Measurements from ENCODE around the gene KCNJ15.

Gene KCNJ15

DNA sequence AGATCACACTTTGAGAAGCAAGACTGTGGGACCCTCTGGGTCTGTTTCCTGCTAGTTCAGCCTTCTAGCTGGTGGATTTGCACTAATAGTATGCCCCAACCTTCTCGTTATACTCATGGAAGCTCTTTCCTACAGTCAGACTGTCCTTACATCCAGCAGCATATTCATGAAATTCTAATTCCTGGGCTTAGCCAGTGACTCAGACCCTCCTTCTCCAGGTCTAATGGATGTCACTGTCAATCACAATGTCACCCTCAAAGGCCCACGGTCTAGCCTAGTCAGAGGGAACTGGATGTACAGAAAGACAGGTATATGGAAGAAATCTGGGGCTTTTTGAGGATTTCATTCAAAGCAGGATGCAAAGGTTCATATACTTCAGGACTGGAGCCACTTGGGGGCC is 72.4 kb downstream of the KCNJ15 start:
- Histone ChIP-seq H3K79me1 (ENCODE audit: low read depth, low read length) (no peaks in the 10 kb centered on the region), H2BK120ac (ENCODE audit: low read depth, low read length) (no peak overlapping the region), H3K9me3 (replicated peaks in 1 of 2; ENCODE audit: control insufficient read depth in 2 of 2, insufficient read depth in 1 of 2, low read depth in 1 of 2, low read length in 2 of 2) (no peaks in the 10 kb centered on the region), H2BK12ac (ENCODE audit: low read length) (no peak overlapping the region), H2AFZ (ENCODE audit: low read length) (no peak overlapping the region), H4K8ac (ENCODE audit: low read depth, low read length) (no peak overlapping the region), H3K23ac (ENCODE audit: low read depth, low read length, poor library complexity) (no peak overlapping the region), H3K36me3 (replicated peaks in 1 of 2; ENCODE audit: control insufficient read depth in 2 of 2, insufficient read depth in 2 of 2, low read length in 2 of 2) (no peaks in the 10 kb centered on the region), H2BK15ac (ENCODE audit: low read length) (no peak overlapping the region), H3K4ac (ENCODE audit: low read length) (no peak overlapping the region), H2AK5ac (ENCODE audit: low read depth, low read length) (no peak overlapping the region), H3K27me3 (ENCODE audit: control insufficient read depth in 3 of 3, insufficient read depth in 3 of 3, low read depth in 1 of 3, low read length in 3 of 3) (no peaks in the 10 kb centered on the region), H3K4me1 (ENCODE audit: control insufficient read depth in 2 of 2, insufficient read depth in 1 of 2, low read depth in 1 of 2, low read length in 2 of 2) (peaks cover 0 to 3% of the 10 kb centered on the region in 2 donors), H3K4me3 (ENCODE audit: low read length in 2 of 2) (no peak overlapping the region), H4K91ac (ENCODE audit: low read depth, low read length, poor library complexity) (no peak overlapping the region), H2BK5ac (ENCODE audit: low read length) (no peak overlapping the region), H3K18ac (ENCODE audit: low read length) (no peak overlapping the region), H3K9ac (ENCODE audit: low read depth, low read length, poor library complexity) (no peak overlapping the region), H3K4me2 (ENCODE audit: insufficient read depth, low read length, poor library complexity, severe bottlenecking) (no peak overlapping the region), H3K27ac (replicated peaks; ENCODE audit: low read length) (no peak overlapping the region), H3K14ac (ENCODE audit: low read length) (no peak overlapping the region)
- DNase-seq (ENCODE audit: low spot score), result no peak
- WGBS, 2 donors (ENCODE audit: extremely low coverage in 2 of 2, insufficient read length in 2 of 2, insufficient replicate concordance in 1 of 2), result no CpG with 5 or more reads among the region's 2 CpGs

DNA sequence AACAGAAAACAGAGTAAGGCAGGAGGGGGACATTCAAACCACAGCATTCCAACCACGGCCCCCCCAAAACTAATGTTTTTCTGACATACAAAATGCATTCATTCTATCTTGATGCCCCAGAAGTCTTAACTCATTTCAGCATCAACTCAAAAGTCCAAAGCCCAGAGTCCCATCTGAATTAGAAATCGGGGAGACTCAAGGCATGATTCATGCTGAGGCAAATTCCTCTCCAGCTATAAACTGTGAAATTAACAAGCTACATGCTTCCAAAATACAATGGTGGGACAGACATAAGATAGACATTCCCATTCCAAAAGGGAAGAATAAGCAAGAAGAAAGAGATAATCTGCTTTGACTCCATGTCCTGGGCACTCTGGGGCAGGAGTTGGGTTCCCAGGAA is 73.9 kb downstream of the KCNJ15 start:
- no peak overlapping the region for H2AFZ ChIP-seq (ENCODE audit: low read length)
- H3K27me3 ChIP-seq (ENCODE audit: control insufficient read depth in 3 of 3, insufficient read depth in 3 of 3, low read depth in 1 of 3, low read length in 3 of 3), result no peaks in the 10 kb centered on the region
- no peak overlapping the region for H3K27ac ChIP-seq (replicated peaks; ENCODE audit: low read length)
- no peak overlapping the region for H4K8ac ChIP-seq (ENCODE audit: low read depth, low read length)
- H4K91ac ChIP-seq (ENCODE audit: low read depth, low read length, poor library complexity), result no peak overlapping the region
- no peak overlapping the region for H2AK5ac ChIP-seq (ENCODE audit: low read depth, low read length)
- no peak overlapping the region for H2BK120ac ChIP-seq (ENCODE audit: low read depth, low read length)
- no peak overlapping the region for H2BK15ac ChIP-seq (ENCODE audit: low read length)
- no peaks in the 10 kb centered on the region for H3K4me1 ChIP-seq (ENCODE audit: control insufficient read depth in 2 of 2, insufficient read depth in 1 of 2, low read depth in 1 of 2, low read length in 2 of 2)
- no peak overlapping the region for H2BK5ac ChIP-seq (ENCODE audit: low read length)
- H3K18ac ChIP-seq (ENCODE audit: low read length), result no peak overlapping the region
- WGBS, 2 donors (ENCODE audit: extremely low coverage in 2 of 2, insufficient read length in 2 of 2, insufficient replicate concordance in 1 of 2), result no CpG with 5 or more reads among the region's 2 CpGs
- H2BK12ac ChIP-seq (ENCODE audit: low read length), result no peak overlapping the region
- no peak overlapping the region for H3K9ac ChIP-seq (ENCODE audit: low read depth, low read length, poor library complexity)
- no peaks in the 10 kb centered on the region for H3K36me3 ChIP-seq (replicated peaks in 1 of 2; ENCODE audit: control insufficient read depth in 2 of 2, insufficient read depth in 2 of 2, low read length in 2 of 2)
- no peak for DNase-seq (ENCODE audit: low spot score)
- H3K14ac ChIP-seq (ENCODE audit: low read length), result no peak overlapping the region
- H3K9me3 ChIP-seq (replicated peaks in 1 of 2; ENCODE audit: control insufficient read depth in 2 of 2, insufficient read depth in 1 of 2, low read depth in 1 of 2, low read length in 2 of 2), result no peaks in the 10 kb centered on the region
- no peak overlapping the region for H3K4ac ChIP-seq (ENCODE audit: low read length)
- no peak overlapping the region for H3K23ac ChIP-seq (ENCODE audit: low read depth, low read length, poor library complexity)
- H3K79me1 ChIP-seq (ENCODE audit: low read depth, low read length), result no peaks in the 10 kb centered on the region
- H3K4me3 ChIP-seq (ENCODE audit: low read length in 2 of 2), result no peak overlapping the region
- no peak overlapping the region for H3K4me2 ChIP-seq (ENCODE audit: insufficient read depth, low read length, poor library complexity, severe bottlenecking)

DNA sequence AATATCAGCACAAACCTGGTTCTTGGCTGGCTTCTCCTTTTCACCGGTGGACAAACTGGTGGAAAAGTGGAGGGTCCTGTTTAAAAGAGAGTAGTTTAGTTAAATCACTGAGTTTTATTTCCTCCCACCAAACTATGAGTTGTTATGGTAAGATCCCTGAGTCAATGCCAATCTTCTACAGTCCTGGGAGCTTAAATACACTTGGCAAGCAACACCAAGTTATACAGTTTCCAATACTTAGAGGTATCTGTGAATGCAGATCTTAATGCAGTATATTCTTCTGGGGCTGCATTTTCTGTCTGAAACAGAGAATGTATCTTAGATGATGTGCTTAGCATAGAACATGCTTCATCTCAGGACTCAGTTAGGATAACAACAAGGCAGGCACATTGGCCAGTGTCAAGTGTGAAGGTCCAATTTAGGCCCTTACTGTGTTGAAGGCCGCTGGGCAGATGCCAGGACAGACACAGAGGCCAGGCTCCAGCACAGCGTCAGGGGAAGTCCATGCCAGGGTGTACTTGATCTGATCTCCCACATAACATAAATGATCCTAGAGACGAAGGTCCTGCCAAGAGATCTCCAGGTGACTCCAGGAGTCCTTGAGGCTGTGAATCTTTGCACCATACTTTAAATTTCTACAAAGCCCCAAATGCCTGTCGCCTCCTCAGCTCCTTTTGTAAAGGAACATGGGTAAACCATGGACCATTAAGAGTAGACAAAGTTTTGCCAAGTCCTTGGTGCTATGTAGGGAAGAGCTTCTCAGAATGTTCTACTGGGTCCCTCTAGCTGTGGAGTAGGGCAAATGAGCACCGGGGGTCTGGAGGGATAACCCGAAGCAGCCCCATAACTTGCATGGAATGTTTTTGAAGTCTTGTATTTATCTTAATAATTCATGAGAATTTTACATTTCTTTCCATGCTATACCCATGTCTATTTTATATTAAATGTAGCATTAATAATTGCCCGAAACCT is 76.8 kb downstream of the KCNJ15 start:
- Histone ChIP-seq H3K36me3 (replicated peaks in 1 of 2; ENCODE audit: control insufficient read depth in 2 of 2, insufficient read depth in 2 of 2, low read length in 2 of 2) (no peaks in the 10 kb centered on the region), H3K27me3 (ENCODE audit: control insufficient read depth in 3 of 3, insufficient read depth in 3 of 3, low read depth in 1 of 3, low read length in 3 of 3) (no peaks in the 10 kb centered on the region), H3K79me1 (ENCODE audit: low read depth, low read length) (no peaks in the 10 kb centered on the region), H2AK5ac (ENCODE audit: low read depth, low read length) (no peak overlapping the region), H3K18ac (ENCODE audit: low read length) (no peak overlapping the region), H3K4me2 (ENCODE audit: insufficient read depth, low read length, poor library complexity, severe bottlenecking) (no peak overlapping the region), H2BK15ac (ENCODE audit: low read length) (no peak overlapping the region), H2AFZ (ENCODE audit: low read length) (no peak overlapping the region), H3K14ac (ENCODE audit: low read length) (no peak overlapping the region), H4K91ac (ENCODE audit: low read depth, low read length, poor library complexity) (no peak overlapping the region), H3K4ac (ENCODE audit: low read length) (no peak overlapping the region), H3K27ac (replicated peaks; ENCODE audit: low read length) (no peak overlapping the region), H3K4me3 (ENCODE audit: low read length in 2 of 2) (no peak overlapping the region), H2BK120ac (ENCODE audit: low read depth, low read length) (no peak overlapping the region), H3K9ac (ENCODE audit: low read depth, low read length, poor library complexity) (no peak overlapping the region), H4K8ac (ENCODE audit: low read depth, low read length) (no peak overlapping the region), H2BK5ac (ENCODE audit: low read length) (no peak overlapping the region), H3K23ac (ENCODE audit: low read depth, low read length, poor library complexity) (no peak overlapping the region), H2BK12ac (ENCODE audit: low read length) (no peak overlapping the region), H3K9me3 (replicated peaks in 1 of 2; ENCODE audit: control insufficient read depth in 2 of 2, insufficient read depth in 1 of 2, low read depth in 1 of 2, low read length in 2 of 2) (no peaks in the 10 kb centered on the region), H3K4me1 (ENCODE audit: control insufficient read depth in 2 of 2, insufficient read depth in 1 of 2, low read depth in 1 of 2, low read length in 2 of 2) (no peaks in the 10 kb centered on the region)
- no CpG with 5 or more reads among the region's 8 CpGs for WGBS, 2 donors (ENCODE audit: extremely low coverage in 2 of 2, insufficient read length in 2 of 2, insufficient replicate concordance in 1 of 2)
- DNase-seq (ENCODE audit: low spot score), result no peak

DNA sequence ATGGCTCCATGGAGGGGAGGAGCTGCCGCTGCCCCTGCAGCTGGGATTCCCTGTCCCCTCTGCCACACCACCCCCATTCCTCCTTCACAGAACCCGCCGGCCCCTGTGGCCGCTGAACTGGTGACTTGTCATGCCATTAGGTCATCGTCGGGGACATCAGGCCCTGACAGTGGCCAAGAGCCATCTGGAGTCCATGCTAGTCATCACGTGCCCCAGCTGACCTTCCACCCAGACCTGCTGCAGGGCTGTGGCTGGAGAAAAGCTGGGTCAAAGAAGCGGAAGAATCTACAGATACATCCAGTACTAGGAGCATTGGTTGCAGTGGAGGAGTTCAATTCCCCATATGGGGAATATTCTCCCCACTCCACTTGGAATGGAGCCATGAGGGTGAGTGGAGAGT is 78.1 kb downstream of the KCNJ15 start:
- Histone ChIP-seq H2BK12ac (ENCODE audit: low read length) (no peak overlapping the region), H4K8ac (ENCODE audit: low read depth, low read length) (no peak overlapping the region), H3K4me3 (ENCODE audit: low read length in 2 of 2) (peak overlapping the region in 1 of 2 donors; percentile 4), H3K4ac (ENCODE audit: low read length) (no peak overlapping the region), H3K9me3 (replicated peaks in 1 of 2; ENCODE audit: control insufficient read depth in 2 of 2, insufficient read depth in 1 of 2, low read depth in 1 of 2, low read length in 2 of 2) (no peaks in the 10 kb centered on the region), H3K4me1 (ENCODE audit: control insufficient read depth in 2 of 2, insufficient read depth in 1 of 2, low read depth in 1 of 2, low read length in 2 of 2) (no peaks in the 10 kb centered on the region), H2BK5ac (ENCODE audit: low read length) (no peak overlapping the region), H3K27ac (replicated peaks; ENCODE audit: low read length) (no peak overlapping the region), H3K4me2 (ENCODE audit: insufficient read depth, low read length, poor library complexity, severe bottlenecking) (no peak overlapping the region), H3K23ac (ENCODE audit: low read depth, low read length, poor library complexity) (peak overlapping the region; percentile 8), H3K18ac (ENCODE audit: low read length) (no peak overlapping the region), H2AFZ (ENCODE audit: low read length) (no peak overlapping the region), H3K14ac (ENCODE audit: low read length) (no peak overlapping the region), H3K79me1 (ENCODE audit: low read depth, low read length) (no peaks in the 10 kb centered on the region), H2BK120ac (ENCODE audit: low read depth, low read length) (no peak overlapping the region), H3K27me3 (ENCODE audit: control insufficient read depth in 3 of 3, insufficient read depth in 3 of 3, low read depth in 1 of 3, low read length in 3 of 3) (no peaks in the 10 kb centered on the region), H2BK15ac (ENCODE audit: low read length) (no peak overlapping the region), H3K36me3 (replicated peaks in 1 of 2; ENCODE audit: control insufficient read depth in 2 of 2, insufficient read depth in 2 of 2, low read length in 2 of 2) (no peaks in the 10 kb centered on the region), H3K9ac (ENCODE audit: low read depth, low read length, poor library complexity) (no peak overlapping the region), H4K91ac (ENCODE audit: low read depth, low read length, poor library complexity) (no peak overlapping the region), H2AK5ac (ENCODE audit: low read depth, low read length) (no peak overlapping the region)
- no peak for DNase-seq (ENCODE audit: low spot score)
- no CpG with 5 or more reads among the region's 8 CpGs for WGBS, 2 donors (ENCODE audit: extremely low coverage in 2 of 2, insufficient read length in 2 of 2, insufficient replicate concordance in 1 of 2)
